SH-SY5Y (cell line): ENCODE measurements around the gene CNGB1.

Experiments
- GATA2 ChIP-seq: IDR thresholded peaks from 2 replicates; pipeline ENCODE4 v1.6.1; 2011; ENCODE audit warnings: mild to moderate bottlenecking, low read depth, low read length
- GATA3 ChIP-seq: IDR thresholded peaks from 2 replicates; pipeline ENCODE4 v1.6.1; 2011; ENCODE audit warnings: low read depth, mild to moderate bottlenecking, low read length, moderate library complexity

DNA sequence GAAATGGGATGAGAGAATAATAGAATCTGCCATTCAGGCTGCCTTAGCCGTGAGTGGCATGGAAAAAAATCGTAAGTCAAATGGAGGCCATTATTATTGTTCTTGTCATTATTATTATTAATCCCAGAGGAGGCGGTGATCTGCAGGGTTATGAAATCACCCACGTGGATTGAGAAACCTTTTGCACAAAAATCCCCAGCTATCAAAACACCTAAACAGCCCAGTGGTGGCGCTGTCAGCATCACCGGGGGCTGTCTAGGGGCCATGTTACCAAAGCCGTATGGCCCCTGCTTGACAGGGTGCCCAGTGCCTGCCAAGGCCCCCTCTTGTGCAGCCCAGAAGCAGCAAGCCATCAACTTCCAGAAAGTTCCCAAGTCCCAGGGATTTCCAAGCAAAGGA is 25.2 kb downstream of the CNGB1 start:
- TF ChIP-seq GATA2 (no peak), GATA3 (no peak)
